Pancreas (tissue), 10 donors: ENCODE measurements around the gene TMEM132C. TPM values are rescaled to one million over a fixed set of nuclear protein-coding genes. Genes with fewer than 3 reads are reported as not detected.
"Not testable (repeated sequence)": the region's sequence is repeated elsewhere in the genome, so short reads cannot be mapped to it uniquely, and the experiment has no call there.

ENCODE experiments used
- ATAC-seq, 4 donors: fragments of 200-7000 bp; cut with Tn5 transposase; one replicate each; pipeline versions ENCODE4 v1.8.0 to v1.9.1; 2020; ENCODE audit warnings: mild to moderate bottlenecking in 4 of 4, moderate library complexity in 4 of 4
- DNase-seq, 6 donors: peaks; one replicate each; pipeline ENCODE4 v3.0.0-alpha.2; 2020
- FAIRE-seq: peaks from 2 replicates; lab custom pipeline; 2012; peaks lifted over from hg19 to GRCh38; lab: Jason Lieb, UNC
- H3K27ac ChIP-seq, 4 donors: fragments of 200-600 bp; sonication (generic); 1 replicate in 3 of 4; 2 replicates in 1 of 4; pipeline versions ENCODE4 v1.5.0 to v1.8.0; 2020
- H3K27me3 ChIP-seq, 4 donors: fragments of 200-600 bp; one replicate each; pipeline ENCODE4 v1.8.0; 2021
- H3K36me3 ChIP-seq, 3 donors: fragments of 200-600 bp; sonication (generic) in 1 of 3; one replicate each; pipeline versions ENCODE4 v1.5.0 to v1.8.0; 2020 to 2021
- H3K4me1 ChIP-seq, 3 donors: fragments of 200-600 bp; one replicate each; pipeline ENCODE4 v1.8.0; 2021
- H3K4me3 ChIP-seq, 4 donors: fragments of 200-600 bp; sonication (generic) in 2 of 4; one replicate each; pipeline versions ENCODE4 v1.5.0 to v1.8.0; 2020 to 2021
- H3K9me3 ChIP-seq, 4 donors: fragments of 200-600 bp; one replicate each; pipeline ENCODE4 v1.8.0; 2021
- CTCF ChIP-seq, 4 donors: fragments of 200-600 bp; sonication (generic) in 3 of 4; IDR thresholded peaks; one replicate each; pipeline versions ENCODE4 v1.5.0 to v1.8.0; 2021; ENCODE audit warnings: antibody characterized with exemption in 4 of 4
- WGBS, 2 donors: extraction: QIAGEN DNeasy Blood & Tissue Kit; methylation state at CpG; one replicate each; pipeline ENCODE4 v1.1.7; 2013; 5-methylcytosine and 5-hydroxymethylcytosine counted together
- intact Hi-C, 3 donors: fragments of 100-400 bp; cut with DNase I; formaldehyde crosslinking; loops; one replicate each; pipeline versions ENCODE4 v1.11.1 to v1.14.2; 2022
- polyA plus RNA-seq, 2 donors: library from polyadenylated mRNA; stranded (reverse); fragments of 200-250 nt; gene quantifications; one replicate each; pipeline ENCODE4 v1.2.3, GENCODE V29; 2013
- total RNA-seq, 6 donors: library from RNA; stranded (reverse); fragmentation: NEBNext Ultra II Directional in 4 of 6; extraction: Animal tissue kit (Norgen Biotek cat#: 25700) in 4 of 6; gene quantifications; one replicate each; pipeline versions ENCODE4 v1.2.1 to v1.2.4, GENCODE V29; 2021 to 2023
- donor health status: healthy with polysubstance abuse.
- donor health status: DM: no; HTN: no; CAD: no; lungs with moderate emphysema.
- donor health status: DM: no; HTN: no; CAD: no.
- donor health status: control.
- donor health status: control.
- donor health status: Bipolar disorder and iron deficiency.
- donor health status: DM: yes; HTN: yes; CAD: no.
- donor health status: DM: no; HTN: no; CAD: no.
- donor health status: DM: no; HTN: no; CAD: no.
- donor health status: DM: yes; HTN: yes; CAD: no.

The TMEM132C gene
- total and polyA plus RNA-seq, 8 donors: 0.63 to 5.8 (median 3.1) TPM

DNA sequence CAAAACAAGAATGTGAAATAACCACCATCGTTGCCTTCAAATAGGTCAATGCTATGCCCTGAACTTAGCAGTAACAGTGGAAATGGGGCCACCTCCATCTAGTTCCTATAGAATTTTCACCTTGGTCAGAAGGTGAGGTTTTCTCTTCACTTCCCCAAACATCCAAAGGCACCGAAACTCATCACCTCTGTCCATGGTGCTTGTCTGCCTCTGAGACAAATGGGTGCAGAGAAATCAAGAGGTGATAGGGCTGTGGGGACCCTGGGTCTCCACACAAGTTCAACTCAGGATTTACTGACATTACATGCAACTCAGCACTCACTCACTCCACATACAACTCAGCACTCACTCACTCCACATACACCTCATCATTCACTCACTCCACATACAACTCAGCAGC lies 26.2 kb upstream of the TMEM132C start:
- Histone ChIP-seq H3K9me3 (no peaks in the 10 kb centered on the region), H3K4me3 (no peak overlapping the region), H3K27ac (no peak overlapping the region), H3K27me3 (no peaks in the 10 kb centered on the region), H3K4me1 (no peaks in the 10 kb centered on the region), H3K36me3 (no peaks in the 10 kb centered on the region)
- FAIRE-seq: no peak
- no peak for TF ChIP-seq CTCF (IDR thresholded peaks at IDR 0.05)
- DNase-seq: no peak
- no peak for ATAC-seq
- WGBS, 2 donors: 40 to 55% methylated on average over 2 of the region's 2 CpGs
- intact Hi-C loops: no loop called here

GRCh38 chr12:128245121-128245520 lies 21.8 kb upstream of the TMEM132C start:
- DNase-seq (no peak), FAIRE-seq (no peak), ATAC-seq (no peak)
- Histone ChIP-seq H3K9me3 (no peaks in the 10 kb centered on the region), H3K4me1 (no peaks in the 10 kb centered on the region), H3K27me3 (no peaks in the 10 kb centered on the region), H3K27ac (no peak overlapping the region), H3K36me3 (no peaks in the 10 kb centered on the region), H3K4me3 (no peak overlapping the region)
- intact Hi-C loops: no loop called here
- no peak for TF ChIP-seq CTCF (IDR thresholded peaks at IDR 0.05)
- WGBS, 2 donors: 72 to 92% methylated on average over 2 of the region's 2 CpGs

GRCh38 chr12:128245905-128246304 lies 21.1 kb upstream of the TMEM132C start:
- H3K9me3 ChIP-seq: no peaks in the 10 kb centered on the region
- H3K4me3 ChIP-seq: no peak overlapping the region
- DNase-seq: no peak
- 29 to 35% methylated on average over 7 of the region's 7 CpGs for WGBS, 2 donors
- intact Hi-C loops: no loop called here
- FAIRE-seq: no peak
- H3K27ac ChIP-seq: no peak overlapping the region
- no peaks in the 10 kb centered on the region for H3K27me3 ChIP-seq
- no peaks in the 10 kb centered on the region for H3K36me3 ChIP-seq
- no peak for TF ChIP-seq CTCF (IDR thresholded peaks at IDR 0.05)
- ATAC-seq: no peak
- no peaks in the 10 kb centered on the region for H3K4me1 ChIP-seq

GRCh38 chr12:128250096-128250495 lies 16.9 kb upstream of the TMEM132C start:
- intact Hi-C loops: loop anchor here in 1 of 3 donors (10.0 kb wide), 1 partner anchor 1665 kb away; no protein-coding TSS in a partner anchor

DNA sequence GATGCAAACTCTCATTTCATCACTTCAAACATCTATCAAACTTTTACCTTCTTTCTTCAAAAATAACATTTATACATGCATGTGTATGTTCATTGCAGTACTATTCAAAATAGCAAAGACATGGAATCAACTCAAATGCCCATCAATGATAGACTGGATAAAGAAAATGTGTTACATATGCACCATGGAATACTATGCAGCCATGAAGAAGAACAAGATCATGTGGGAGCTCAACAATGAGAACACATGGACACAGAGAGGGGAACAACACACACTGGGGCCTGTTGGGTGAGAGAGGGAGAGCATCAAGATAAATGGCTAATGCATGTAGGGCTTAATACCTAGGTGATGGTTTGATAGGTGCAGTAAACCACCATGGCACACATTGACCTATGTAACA lies 13.1 kb upstream of the TMEM132C start:
- not testable (repeated sequence) for DNase-seq, H3K4me1 ChIP-seq, ATAC-seq, H3K27ac ChIP-seq, H3K36me3 ChIP-seq, H3K4me3 ChIP-seq, H3K27me3 ChIP-seq, FAIRE-seq, H3K9me3 ChIP-seq
- intact Hi-C loops: loop anchor here in 1 of 3 donors (10.0 kb wide), 1 partner anchor 1661 kb away; no protein-coding TSS in a partner anchor

More at GRCh38 chr12:128250096-128250495, 16.9 kb upstream of the TMEM132C start:
- Histone ChIP-seq H3K4me1 (no peaks in the 10 kb centered on the region), H3K27ac (no peak overlapping the region), H3K27me3 (no peaks in the 10 kb centered on the region), H3K9me3 (no peaks in the 10 kb centered on the region), H3K4me3 (no peak overlapping the region), H3K36me3 (no peaks in the 10 kb centered on the region)
- WGBS, 2 donors: 61 to 64% methylated on average over 8 of the region's 8 CpGs
- FAIRE-seq: no peak
- DNase-seq: no peak
- TF ChIP-seq CTCF (IDR thresholded peaks at IDR 0.05): no peak
- ATAC-seq: no peak
